ENCODE results near the gene SPG11.

SPG11 gene

DNA sequence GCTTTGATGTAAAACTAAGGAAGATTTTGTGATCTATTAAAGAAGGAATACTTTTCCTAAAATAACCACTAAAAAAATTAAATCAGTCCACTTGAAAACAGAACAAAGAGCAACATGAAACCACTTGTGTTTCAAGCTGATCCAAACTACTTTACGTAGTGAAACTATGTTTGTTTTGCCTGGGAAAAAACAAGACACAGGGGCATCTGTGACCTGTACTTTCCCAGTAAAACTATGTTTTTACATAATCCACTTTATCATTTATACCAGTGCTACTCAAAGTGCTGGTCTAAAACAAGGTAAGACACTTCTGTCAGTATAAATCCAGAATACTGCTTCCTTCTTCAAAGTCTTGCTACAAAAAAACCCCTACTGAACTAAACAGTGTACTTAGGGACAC lies 56.7 kb downstream of the SPG11 start:
- TF ChIP-seq, protein P1, sequence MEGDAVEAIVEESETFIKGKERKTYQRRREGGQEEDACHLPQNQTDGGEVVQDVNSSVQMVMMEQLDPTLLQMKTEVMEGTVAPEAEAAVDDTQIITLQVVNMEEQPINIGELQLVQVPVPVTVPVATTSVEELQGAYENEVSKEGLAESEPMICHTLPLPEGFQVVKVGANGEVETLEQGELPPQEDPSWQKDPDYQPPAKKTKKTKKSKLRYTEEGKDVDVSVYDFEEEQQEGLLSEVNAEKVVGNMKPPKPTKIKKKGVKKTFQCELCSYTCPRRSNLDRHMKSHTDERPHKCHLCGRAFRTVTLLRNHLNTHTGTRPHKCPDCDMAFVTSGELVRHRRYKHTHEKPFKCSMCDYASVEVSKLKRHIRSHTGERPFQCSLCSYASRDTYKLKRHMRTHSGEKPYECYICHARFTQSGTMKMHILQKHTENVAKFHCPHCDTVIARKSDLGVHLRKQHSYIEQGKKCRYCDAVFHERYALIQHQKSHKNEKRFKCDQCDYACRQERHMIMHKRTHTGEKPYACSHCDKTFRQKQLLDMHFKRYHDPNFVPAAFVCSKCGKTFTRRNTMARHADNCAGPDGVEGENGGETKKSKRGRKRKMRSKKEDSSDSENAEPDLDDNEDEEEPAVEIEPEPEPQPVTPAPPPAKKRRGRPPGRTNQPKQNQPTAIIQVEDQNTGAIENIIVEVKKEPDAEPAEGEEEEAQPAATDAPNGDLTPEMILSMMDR (IDR thresholded peaks at IDR 0.05; ENCODE audit: insufficient read depth, low read length, missing control alignments): no peak
- CTCF ChIA-PET: no interaction called here
- POLR2A ChIA-PET: no interaction called here
- H3K4me3 ChIP-seq (ENCODE audit: low read depth, low read length): no peak overlapping the region
- no peak for DNase-seq (ENCODE audit: low read depth, low spot score)

DNA sequence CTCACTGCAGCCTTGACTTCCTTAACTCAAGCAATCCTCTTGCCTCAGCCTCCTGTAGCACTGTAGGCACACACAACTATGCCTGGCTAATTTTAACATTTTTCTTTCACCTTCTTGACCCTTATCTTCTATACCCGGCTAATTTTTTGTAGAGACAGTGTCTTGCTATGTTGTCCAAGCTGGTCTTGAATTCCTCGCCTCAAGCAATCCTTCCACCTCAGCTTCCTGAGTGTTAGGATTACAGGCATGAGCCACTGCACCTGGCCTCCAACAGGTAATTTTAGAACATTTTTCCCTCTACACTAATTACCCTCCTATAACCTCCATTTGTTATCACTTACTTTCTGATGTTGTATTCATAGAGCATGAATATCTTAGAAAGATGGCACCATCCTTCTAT lies 60.3 kb downstream of the SPG11 start:
- ChIA-PET CTCF (interaction anchor here (0.8 to 1.5 kb wide), 3 partner anchors 11 to 26 kb away, joined by 3 to 6 read pairs (median 4); no protein-coding TSS in a partner anchor), POLR2A (no interaction called here)
- TF ChIP-seq, protein P1 (IDR thresholded peaks at IDR 0.05; ENCODE audit: insufficient read depth, low read length, missing control alignments): no peak
- no peak for DNase-seq (ENCODE audit: low read depth, low spot score)
- no peak overlapping the region for H3K4me3 ChIP-seq (ENCODE audit: low read depth, low read length)

DNA sequence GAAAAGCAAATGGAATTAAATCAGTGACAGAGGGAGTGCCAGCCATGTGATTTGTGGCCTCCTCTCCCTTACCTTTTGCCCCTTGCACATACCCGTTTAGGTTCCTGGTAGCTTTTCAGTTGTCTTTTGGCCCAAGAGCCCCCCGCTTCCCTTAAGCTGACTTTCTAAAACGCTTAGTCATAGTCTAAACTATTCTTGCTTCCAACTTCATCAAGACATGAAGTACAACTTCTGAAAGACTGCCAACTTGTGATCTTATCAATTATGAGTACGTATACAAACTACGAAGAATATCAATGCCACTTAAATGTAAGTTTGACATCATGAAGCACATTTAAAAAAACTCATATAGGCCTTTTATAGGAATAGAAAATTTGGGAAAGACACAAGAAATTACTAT lies 64.6 kb downstream of the SPG11 start:
- TF ChIP-seq, protein P1 (IDR thresholded peaks at IDR 0.05; ENCODE audit: insufficient read depth, low read length, missing control alignments): no peak
- ChIA-PET POLR2A (no interaction called here), CTCF (interaction anchor here (1.7 to 3.4 kb wide), 6 partner anchors 10 to 139 kb away, joined by 5 to 22 read pairs (median 10); partner anchors contain the start of gene SPG11)
- no peak overlapping the region for H3K4me3 ChIP-seq (ENCODE audit: low read depth, low read length)
- DNase-seq (ENCODE audit: low read depth, low spot score): peak; percentile 46

DNA sequence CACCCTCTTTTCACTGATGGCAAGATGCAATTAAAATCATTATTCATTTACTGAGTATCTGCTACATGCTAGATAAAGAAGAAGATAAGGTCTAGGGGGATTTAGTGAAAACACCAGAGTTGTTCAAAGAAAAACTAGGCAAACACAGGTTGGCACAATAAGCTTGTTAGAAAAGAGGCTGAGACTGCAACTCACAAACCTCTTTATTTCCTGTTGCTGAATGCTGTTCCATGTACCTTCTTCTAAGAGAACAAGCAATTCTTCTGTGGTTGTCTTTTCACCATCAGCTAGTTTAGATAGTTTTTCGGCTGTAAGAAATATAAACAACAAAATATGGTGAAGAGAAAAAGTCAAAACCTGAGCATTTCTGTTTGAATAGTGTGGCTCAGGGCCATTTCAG lies 65.4 kb downstream of the SPG11 start:
- CTCF ChIA-PET: interaction anchor here (1.2 to 3.4 kb wide), 7 partner anchors 9 to 190 kb away, joined by 4 to 22 read pairs (median 8); partner anchors contain the start of gene SPG11
- DNase-seq (ENCODE audit: low read depth, low spot score): no peak
- POLR2A ChIA-PET: no interaction called here
- no peak overlapping the region for H3K4me3 ChIP-seq (ENCODE audit: low read depth, low read length)
- TF ChIP-seq, protein P1 (IDR thresholded peaks at IDR 0.05; ENCODE audit: insufficient read depth, low read length, missing control alignments): no peak

DNA sequence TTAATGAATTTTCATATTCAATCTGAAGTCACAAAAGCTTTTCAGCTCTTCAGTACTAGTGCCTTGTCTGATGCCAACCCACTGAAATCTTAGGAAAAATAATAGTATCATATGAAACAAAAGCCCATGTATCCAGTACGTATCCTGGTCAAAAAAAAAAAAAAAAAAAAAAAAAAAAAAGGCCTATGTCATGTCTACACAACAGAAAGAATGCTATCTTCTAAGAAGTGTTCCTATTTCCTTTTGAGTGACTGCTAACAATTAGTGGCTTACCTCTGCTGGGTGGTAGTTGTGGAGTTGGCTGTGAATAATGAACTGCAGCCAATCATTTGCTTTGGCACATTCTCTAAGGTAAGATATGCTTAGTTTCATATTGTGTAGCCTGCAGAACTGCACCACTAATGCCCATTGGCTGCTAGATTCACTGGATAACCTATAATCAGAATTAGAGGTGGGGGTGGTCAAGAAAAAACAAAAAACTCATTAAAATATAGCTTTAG lies 66.9 kb downstream of the SPG11 start:
- TF ChIP-seq, protein P1 (IDR thresholded peaks at IDR 0.05; ENCODE audit: insufficient read depth, low read length, missing control alignments): no peak
- no peak for DNase-seq (ENCODE audit: low read depth, low spot score)
- ChIA-PET CTCF (interaction anchor here (0.7 to 3.3 kb wide), 5 partner anchors 14 to 142 kb away, joined by 3 to 22 read pairs (median 3); no protein-coding TSS in a partner anchor), POLR2A (no interaction called here)
- no peak overlapping the region for H3K4me3 ChIP-seq (ENCODE audit: low read depth, low read length)

DNA sequence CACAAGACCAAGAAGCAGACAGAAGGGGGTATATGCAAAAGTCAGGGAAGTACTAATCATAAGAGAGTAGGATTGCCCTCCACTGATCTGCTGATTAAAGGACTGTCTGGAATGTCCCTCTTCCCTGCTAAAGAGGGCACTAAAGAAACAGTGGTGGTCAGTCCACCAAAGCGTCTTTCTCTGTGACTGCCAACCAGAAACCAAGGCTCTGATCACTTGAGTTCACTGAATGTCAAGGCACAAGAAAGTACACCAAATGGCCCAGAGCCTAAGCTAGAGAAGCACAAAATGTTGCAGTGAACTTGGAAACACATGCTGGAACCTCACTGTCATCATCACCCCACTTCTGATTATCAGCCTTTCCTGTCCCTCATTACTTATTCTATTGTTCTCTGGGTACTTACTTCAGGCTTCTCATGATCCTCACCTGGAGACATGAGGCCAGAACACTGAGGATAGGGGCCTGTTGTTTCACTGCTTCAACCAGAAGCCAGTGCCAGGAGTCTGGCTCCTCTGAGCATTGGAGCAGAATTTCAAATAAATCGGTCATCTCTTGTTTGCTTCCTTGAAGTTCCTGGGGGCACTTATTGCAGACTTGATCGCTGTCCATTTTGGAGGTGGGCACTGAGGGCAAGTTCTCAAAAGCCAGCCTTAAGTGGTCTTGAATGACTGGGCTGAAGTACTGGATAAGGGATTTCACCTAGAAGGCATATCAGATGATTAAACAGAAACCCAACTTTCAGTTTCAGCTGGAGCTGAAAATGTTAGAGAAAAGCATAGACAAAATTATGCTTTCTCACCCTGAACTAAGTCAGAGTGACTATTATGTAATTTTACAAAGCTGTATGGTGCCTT lies 67.6 kb downstream of the SPG11 start:
- no peak for DNase-seq (ENCODE audit: low read depth, low spot score)
- ChIA-PET CTCF (interaction anchor here (0.7 to 3.3 kb wide), 6 partner anchors 13 to 143 kb away, joined by 3 to 22 read pairs (median 3); no protein-coding TSS in a partner anchor), POLR2A (no interaction called here)
- TF ChIP-seq, protein P1 (IDR thresholded peaks at IDR 0.05; ENCODE audit: insufficient read depth, low read length, missing control alignments): no peak
- H3K4me3 ChIP-seq (ENCODE audit: low read depth, low read length): no peak overlapping the region

Measured in AG04449 (cell line).